PC-3 (cell line): ENCODE results near the gene SLC12A2. TPM values are rescaled to one million over a fixed set of nuclear protein-coding genes. Genes with fewer than 3 reads are reported as not detected.

ENCODE experiments used
- ATAC-seq: fragments of 200-7000 bp; cut with Tn5 transposase; 2 replicates; pipeline ENCODE4 v1.9.1; 2020; ENCODE audit warnings: mild to moderate bottlenecking, moderate library complexity
- BruUV-seq: library from RNA; stranded (reverse); fragments of 400-500 nt; replicated peaks from 2 replicates; lab custom pipeline; 2021; lab: Mats Ljungman, UMichigan
- CTCF ChIA-PET: fragments of 300-600 bp; sonication (Branson Sonifier 250); formaldehyde crosslinking; loops from one replicate; lab custom pipeline; 2022; ENCODE audit warnings: antibody characterized with exemption; lab: Charles Lee
- POLR2A ChIA-PET: fragments of 300-600 bp; sonication (Branson Sonifier 250); formaldehyde crosslinking; loops from one replicate; lab custom pipeline; 2022; ENCODE audit warnings: antibody characterized with exemption; ENCODE audit not compliant: unreplicated experiment; lab: Charles Lee
- DNase-seq: peaks from one replicate; pipeline ENCODE4 v3.0.0-alpha.2; 2015
- H2AFZ ChIP-seq: fragments of 300-600 bp; sonication (generic); 2 replicates; pipeline ENCODE4 v1.6.0; 2016; ENCODE audit warnings: antibody characterized with exemption, low read length
- H3F3A ChIP-seq: fragments of 300-600 bp; sonication (generic); one replicate; pipeline ENCODE4 v1.6.0; 2017; ENCODE audit warnings: antibody characterized with exemption, low read length, control low read depth, mild to moderate bottlenecking; ENCODE audit not compliant: unreplicated experiment
- H3K27ac ChIP-seq: fragments of 300-600 bp; sonication (generic); 2 replicates; pipeline ENCODE4 v1.5.1; 2016; ENCODE audit warnings: mild to moderate bottlenecking, low read length
- H3K27me3 ChIP-seq: fragments of 300-600 bp; sonication (generic); 2 replicates; pipeline ENCODE4 v1.6.1; 2016; ENCODE audit warnings: low read length, mixed read lengths
- H3K36me3 ChIP-seq: fragments of 300-600 bp; sonication (generic); 2 replicates; pipeline ENCODE4 v1.6.1; 2016; ENCODE audit warnings: low read depth, mixed run types, low read length, mixed read lengths
- H3K4me1 ChIP-seq: fragments of 300-600 bp; sonication (generic); 2 replicates; pipeline ENCODE4 v1.5.1; 2016; ENCODE audit warnings: low read length; ENCODE audit not compliant: insufficient read depth
- H3K4me2 ChIP-seq: fragments of 300-600 bp; sonication (generic); 2 replicates; pipeline ENCODE4 v1.6.0; 2016; ENCODE audit warnings: low read length
- H3K4me3 ChIP-seq: fragments of 300-600 bp; sonication (generic); 2 replicates; pipeline ENCODE4 v1.5.1; 2016; ENCODE audit warnings: mild to moderate bottlenecking, low read length, mixed read lengths
- H3K79me2 ChIP-seq: fragments of 300-600 bp; sonication (generic); 2 replicates; pipeline ENCODE4 v1.6.1; 2017; ENCODE audit warnings: low read length, mixed read lengths
- H3K9ac ChIP-seq: fragments of 300-600 bp; sonication (generic); 2 replicates; pipeline ENCODE4 v1.6.0; 2016; ENCODE audit warnings: mild to moderate bottlenecking, low read length
- H3K9me2 ChIP-seq: fragments of 300-600 bp; sonication (generic); replicated peaks from 2 replicates; pipeline ENCODE4 v1.6.1; 2016; ENCODE audit warnings: mixed run types, low read length, mixed read lengths
- H3K9me3 ChIP-seq: fragments of 300-600 bp; sonication (generic); 2 replicates; pipeline ENCODE4 v1.6.1; 2016; ENCODE audit warnings: low read length, mixed read lengths
- H4K20me1 ChIP-seq: fragments of 300-600 bp; sonication (generic); 2 replicates; pipeline ENCODE4 v1.6.1; 2016; ENCODE audit warnings: low read length, mixed read lengths
- CTCF ChIP-seq: fragments of 300-600 bp; sonication (generic); conservative IDR thresholded peaks from 2 replicates; pipeline ENCODE4 v1.5.1; 2017; ENCODE audit warnings: antibody characterized with exemption, low read depth, mild to moderate bottlenecking, low read length
- EZH2 ChIP-seq: fragments of 300-600 bp; sonication (generic); IDR thresholded peaks from one replicate; pipeline ENCODE4 v1.6.1; 2017; ENCODE audit warnings: antibody characterized with exemption, mild to moderate bottlenecking, low read length; ENCODE audit not compliant: unreplicated experiment
- EZH2phosphoT487 ChIP-seq: fragments of 300-600 bp; sonication (generic); IDR thresholded peaks from 2 replicates; pipeline ENCODE4 v1.6.1; 2018; ENCODE audit warnings: mild to moderate bottlenecking, antibody characterized with exemption, low read length, borderline replicate concordance
- intact Hi-C: fragments of 100-400 bp; cut with micrococcal nuclease; formaldehyde crosslinking; loops from 2 replicates; pipeline ENCODE4 v1.9.0; 2023
- total RNA-seq: library from RNA; depleted of rRNA; stranded (reverse); fragments of >200 nt; gene quantifications from 2 replicates; pipeline ENCODE4 v1.2.3, GENCODE V29; 2014

The SLC12A2 gene
- total RNA-seq, 1 experiment from 2014 or later: 33.9 TPM

- Histone ChIP-seq H2AFZ (no peak overlapping the region), H4K20me1 (no peaks in the 10 kb centered on the region), H3K9me2 (no peaks in the 10 kb centered on the region), H3K9ac (no peak overlapping the region), H3K9me3 (no peaks in the 10 kb centered on the region), H3K36me3 (no peaks in the 10 kb centered on the region), H3K27ac (no peak overlapping the region), H3K4me1 (peaks cover 12% of the 10 kb centered on the region), H3K4me2 (no peak overlapping the region), H3K4me3 (no peak overlapping the region), H3F3A (no peaks in the 10 kb centered on the region), H3K27me3 (no peaks in the 10 kb centered on the region), H3K79me2 (no peaks in the 10 kb centered on the region)
- ATAC-seq: no peak
- intact Hi-C loops: loop anchor here (10.0 kb wide), 1 partner anchor 49 kb away; no protein-coding TSS in a partner anchor
- CTCF ChIA-PET: no interaction called here
- no peak for DNase-seq
- BruUV-seq: no TSS peak
- no peak for TF ChIP-seq EZH2
- no peak for TF ChIP-seq CTCF
- no peak for TF ChIP-seq EZH2phosphoT487
- POLR2A ChIA-PET: no interaction called here
Measured at GRCh38 chr5:128126241-128126640, 42.7 kb downstream of the SLC12A2 start.

GRCh38 chr5:128132499-128132898 is 48.9 kb downstream of the SLC12A2 start:
- Histone ChIP-seq H3K36me3 (peaks cover 11% of the 10 kb centered on the region; the same call in 1 of the 2 replicates), H3K27ac (no peak overlapping the region), H4K20me1 (no peaks in the 10 kb centered on the region), H3K27me3 (no peaks in the 10 kb centered on the region), H3K9ac (no peak overlapping the region), H3K4me2 (no peak overlapping the region), H3K4me1 (no peaks in the 10 kb centered on the region), H3K4me3 (no peak overlapping the region), H3K9me3 (no peaks in the 10 kb centered on the region), H3F3A (no peaks in the 10 kb centered on the region), H2AFZ (no peak overlapping the region), H3K79me2 (no peaks in the 10 kb centered on the region), H3K9me2 (no peaks in the 10 kb centered on the region)
- TF ChIP-seq EZH2phosphoT487 (no peak), CTCF (no peak), EZH2 (no peak)
- CTCF ChIA-PET: no interaction called here
- no peak; the same call in 1 of the 2 replicates for ATAC-seq
- no TSS peak for BruUV-seq
- DNase-seq: no peak
- intact Hi-C loops: no loop called here
- POLR2A ChIA-PET: no interaction called here

- H3K27me3 ChIP-seq: no peaks in the 10 kb centered on the region
- H3K36me3 ChIP-seq: peaks cover 17% of the 10 kb centered on the region; the same call in 1 of the 2 replicates
- H3F3A ChIP-seq: no peaks in the 10 kb centered on the region
- H4K20me1 ChIP-seq: no peaks in the 10 kb centered on the region
- H3K4me1 ChIP-seq: no peaks in the 10 kb centered on the region
- intact Hi-C loops: no loop called here
- no peaks in the 10 kb centered on the region for H3K9me2 ChIP-seq
- H3K79me2 ChIP-seq: no peaks in the 10 kb centered on the region
- H3K4me2 ChIP-seq: no peak overlapping the region
- TF ChIP-seq EZH2phosphoT487 (no peak), CTCF (no peak), EZH2 (no peak)
- CTCF ChIA-PET: no interaction called here
- H2AFZ ChIP-seq: no peak overlapping the region
- H3K9me3 ChIP-seq: no peaks in the 10 kb centered on the region
- BruUV-seq: no TSS peak
- ATAC-seq (no peak), DNase-seq (no peak)
- no peak overlapping the region for H3K27ac ChIP-seq
- no peak overlapping the region for H3K4me3 ChIP-seq
- POLR2A ChIA-PET: no interaction called here
- no peak overlapping the region for H3K9ac ChIP-seq
Measured at GRCh38 chr5:128135286-128135685, 51.7 kb downstream of the SLC12A2 start.
